GM19023 (cell line): ENCODE results near the gene TUB.

Experiments used
- ATAC-seq: cut with Tn5 transposase; IDR thresholded peaks from one replicate; pipeline ENCODE4 v1.9.1; 2021; ENCODE audit warnings: mild to moderate bottlenecking, moderate library complexity; ENCODE audit not compliant: unreplicated experiment

Gene TUB, protein sequence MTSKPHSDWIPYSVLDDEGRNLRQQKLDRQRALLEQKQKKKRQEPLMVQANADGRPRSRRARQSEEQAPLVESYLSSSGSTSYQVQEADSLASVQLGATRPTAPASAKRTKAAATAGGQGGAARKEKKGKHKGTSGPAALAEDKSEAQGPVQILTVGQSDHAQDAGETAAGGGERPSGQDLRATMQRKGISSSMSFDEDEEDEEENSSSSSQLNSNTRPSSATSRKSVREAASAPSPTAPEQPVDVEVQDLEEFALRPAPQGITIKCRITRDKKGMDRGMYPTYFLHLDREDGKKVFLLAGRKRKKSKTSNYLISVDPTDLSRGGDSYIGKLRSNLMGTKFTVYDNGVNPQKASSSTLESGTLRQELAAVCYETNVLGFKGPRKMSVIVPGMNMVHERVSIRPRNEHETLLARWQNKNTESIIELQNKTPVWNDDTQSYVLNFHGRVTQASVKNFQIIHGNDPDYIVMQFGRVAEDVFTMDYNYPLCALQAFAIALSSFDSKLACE

GRCh38 chr11:8080674-8081590 is at the start of gene TUB:
Gene TUB (plus strand): TSS chr11:8081211. CDS start chr11:8081511, 300 bp downstream.
- no peak for ATAC-seq

DNA sequence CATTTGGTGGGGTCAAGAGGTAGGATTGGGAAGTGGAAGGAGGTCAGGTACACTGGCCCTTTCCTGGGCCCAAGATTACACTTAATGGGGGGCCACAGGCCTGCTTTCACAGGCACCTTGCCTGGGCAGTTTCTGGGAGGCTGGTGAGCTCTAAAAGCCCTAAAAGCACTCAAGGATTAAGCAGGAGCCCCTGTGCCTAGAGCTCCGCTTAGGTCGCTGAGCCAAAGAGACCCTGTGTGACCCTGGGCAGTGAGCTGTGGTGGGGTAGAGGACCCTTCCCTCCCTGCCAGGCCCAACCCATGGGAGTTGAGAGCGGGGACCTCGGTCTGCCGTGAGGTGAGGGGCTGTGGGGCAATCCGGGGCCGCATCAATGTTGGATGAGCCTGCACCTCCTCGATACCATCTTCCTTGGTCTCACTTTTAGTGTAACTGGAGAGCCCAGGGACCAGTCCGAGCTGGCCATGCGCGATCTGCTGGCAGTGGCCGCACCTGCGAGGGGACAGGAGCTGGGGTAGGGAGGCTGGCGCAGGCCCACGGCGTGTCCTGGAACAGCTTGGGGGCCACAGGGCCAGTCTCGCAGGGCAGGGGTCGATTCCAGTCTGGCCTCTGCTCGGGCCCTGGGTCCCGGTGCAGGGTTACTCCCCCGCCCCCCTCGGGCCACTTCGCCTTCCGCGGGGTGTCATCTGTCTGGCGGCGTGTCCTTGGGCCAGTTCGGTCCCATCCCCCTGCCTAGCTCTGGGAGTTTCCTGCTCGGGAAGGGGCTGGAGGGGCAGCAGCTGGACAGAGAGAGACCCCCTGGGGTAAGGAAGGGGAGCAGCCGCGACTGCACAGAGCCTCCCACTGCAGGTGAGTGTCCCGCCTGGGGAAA is 49.5 kb upstream of the TUB start:
- ATAC-seq, result no peak

DNA sequence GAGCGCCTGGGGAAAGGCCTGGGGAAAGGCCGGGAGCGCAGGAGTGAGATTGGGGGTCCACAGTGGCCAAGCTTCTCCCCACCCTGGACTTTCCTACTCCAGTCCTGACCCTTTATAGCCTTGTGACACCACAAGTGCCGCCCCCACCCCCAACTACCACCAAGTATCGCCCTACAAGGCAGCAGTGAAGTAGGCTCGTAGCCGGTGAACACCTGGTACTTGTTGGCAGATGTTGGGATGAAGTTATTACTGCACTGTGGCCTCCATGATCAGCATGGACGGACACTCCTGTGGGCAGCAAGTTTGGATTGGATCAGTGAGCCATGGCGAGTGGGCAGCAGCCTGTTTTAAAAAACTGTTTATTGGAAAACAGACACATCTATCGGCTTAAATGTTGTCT is 48.9 kb upstream of the TUB start:
- ATAC-seq, result no peak

- peak; percentile 12 for ATAC-seq
Observed at GRCh38 chr11:8032576-8033304, 48.3 kb upstream of the TUB start.

GRCh38 chr11:8033305-8034105 is 47.5 kb upstream of the TUB start:
- ATAC-seq, result peak; percentile 80

- ATAC-seq, result no peak
Observed at GRCh38 chr11:8034106-8034585, 46.9 kb upstream of the TUB start.

- no peak for ATAC-seq
Observed at GRCh38 chr11:8034604-8035190, 46.3 kb upstream of the TUB start.

- no peak for ATAC-seq
Observed at GRCh38 chr11:8035200-8035855, 45.7 kb upstream of the TUB start.

DNA sequence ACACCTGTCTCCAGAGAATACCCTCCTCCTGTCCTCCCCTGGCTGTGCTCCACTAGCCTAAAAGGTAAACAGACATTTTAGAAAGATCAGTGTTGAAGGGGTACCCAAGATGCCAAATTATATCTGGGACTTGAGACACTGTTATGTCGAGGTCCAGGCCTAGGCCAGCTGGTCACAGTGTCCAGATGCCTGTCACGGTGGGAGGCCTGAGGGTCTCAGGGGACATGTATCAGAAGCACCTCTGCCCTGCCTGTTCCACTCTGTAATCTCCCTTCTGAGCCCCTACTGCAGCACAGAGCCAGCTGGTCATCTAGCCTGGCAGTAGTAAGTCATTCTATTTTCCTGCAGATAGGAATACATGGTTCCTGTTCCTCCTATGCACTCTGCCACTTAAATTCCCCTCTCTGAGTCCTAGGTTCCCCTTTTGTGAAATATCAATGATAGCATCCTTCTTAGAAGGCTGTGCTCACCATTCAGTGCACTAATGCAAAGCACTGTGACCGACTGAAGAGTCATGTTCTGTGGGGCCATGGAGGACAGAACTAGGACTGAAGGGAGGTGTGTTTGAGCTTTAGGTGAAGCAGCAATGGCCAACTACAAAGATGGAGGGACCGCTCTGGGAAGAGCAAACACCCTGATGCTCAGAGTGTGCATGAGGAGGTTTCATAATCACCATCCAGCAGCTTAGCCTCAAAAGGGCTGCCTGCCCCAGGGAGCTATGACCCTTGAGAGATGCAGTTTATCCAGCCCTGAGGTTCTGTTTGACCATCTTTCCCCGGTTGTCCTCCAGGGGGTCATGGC is 44.8 kb upstream of the TUB start:
- ATAC-seq, result no peak

DNA sequence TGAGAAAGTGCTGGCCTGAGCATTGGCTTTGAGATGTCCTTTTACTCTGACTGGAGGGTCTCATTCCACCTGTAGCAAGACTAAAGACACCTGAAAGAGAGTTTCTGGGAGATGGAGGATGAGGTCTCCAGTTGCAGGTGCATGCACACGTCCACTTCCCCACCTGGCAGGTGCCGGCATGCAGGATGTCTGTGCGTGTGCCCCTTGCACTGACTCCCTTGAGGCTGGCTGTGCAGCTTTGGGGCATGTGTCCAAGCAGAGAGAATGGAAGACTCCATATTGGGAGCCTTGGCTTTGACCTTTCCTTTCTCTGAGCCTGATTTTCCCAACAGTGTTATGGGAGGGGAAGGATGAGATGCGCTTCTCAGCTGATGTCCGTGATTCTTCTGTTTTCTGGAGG is 44.0 kb upstream of the TUB start:
- no peak for ATAC-seq

- no peak for ATAC-seq
Observed at GRCh38 chr11:8038393-8038792, 42.6 kb upstream of the TUB start.

DNA sequence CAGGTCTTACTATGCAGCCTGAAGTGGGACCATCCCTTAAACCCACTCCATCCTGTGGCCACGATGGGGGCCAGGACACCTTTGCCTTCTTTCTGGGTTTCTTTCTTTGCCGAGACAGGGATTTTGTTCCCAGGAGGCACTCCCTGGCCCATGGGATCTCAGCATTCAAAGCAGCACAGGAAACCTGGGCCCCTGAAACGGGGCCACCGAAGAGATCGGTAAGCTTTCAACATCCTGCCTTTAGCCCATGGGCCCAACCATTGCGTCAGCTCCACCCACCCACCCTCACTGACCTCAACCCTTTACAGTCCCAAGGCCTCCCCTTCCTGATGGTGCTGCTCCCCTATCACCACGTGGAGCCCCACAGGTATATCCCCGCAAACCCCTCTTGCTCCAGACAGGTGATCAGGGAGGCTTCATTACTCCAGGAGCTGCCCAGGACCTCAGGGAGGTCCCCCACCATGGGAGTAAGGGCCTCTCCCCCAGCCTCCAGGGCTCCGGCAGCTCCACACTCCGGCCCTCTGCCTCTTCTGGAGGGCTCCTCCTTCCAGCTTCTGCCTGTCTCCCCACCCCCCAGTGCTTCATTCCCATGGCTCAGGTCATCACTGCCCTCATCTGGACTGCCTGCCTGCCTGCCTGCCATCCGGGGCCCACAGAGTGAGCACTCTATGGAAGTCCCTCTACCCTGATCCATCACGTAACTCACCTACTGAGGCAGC is 42.0 kb upstream of the TUB start:
- ATAC-seq, result no peak

GRCh38 chr11:8039530-8040260 is 41.3 kb upstream of the TUB start:
- no peak for ATAC-seq

- no peak for ATAC-seq
Observed at GRCh38 chr11:8040261-8040920, 40.6 kb upstream of the TUB start.

- ATAC-seq, result no peak
Observed at GRCh38 chr11:8040921-8041285, 40.1 kb upstream of the TUB start.

DNA sequence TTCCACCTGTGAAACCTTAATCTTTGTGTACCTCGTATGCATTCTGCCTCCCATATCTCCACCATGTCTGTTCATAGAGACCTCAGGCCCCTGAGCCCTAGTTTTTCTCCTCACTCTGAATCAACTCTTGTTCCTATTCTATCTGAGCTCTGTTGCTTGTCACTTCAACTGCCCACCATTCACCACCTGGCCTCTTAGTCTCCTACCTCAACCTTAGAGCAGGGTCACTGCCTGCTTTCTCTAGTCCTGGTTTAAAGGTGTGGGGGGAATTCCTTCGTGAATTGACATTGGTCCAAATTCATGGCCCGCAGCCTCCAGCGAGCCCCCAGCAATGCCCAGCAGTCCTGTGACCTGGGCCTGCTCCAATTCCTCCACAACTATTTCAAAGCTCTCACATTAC is 39.4 kb upstream of the TUB start:
- ATAC-seq, result no peak
